HG02884 (cell line): ENCODE data around the gene MAP7.
"Not testable (repeated sequence)": the region's sequence is repeated elsewhere in the genome, so short reads cannot be mapped to it uniquely, and the experiment has no call there.

Source experiments
- ATAC-seq: cut with Tn5 transposase; IDR thresholded peaks from one replicate; pipeline ENCODE4 v1.9.1; 2021; ENCODE audit warnings: mild to moderate bottlenecking, moderate library complexity; ENCODE audit not compliant: unreplicated experiment

Gene MAP7

GRCh38 chr6:136315594-136315993, 234.6 kb downstream of the MAP7 start:
- ATAC-seq: no peak

- no peak for ATAC-seq
Observed at GRCh38 chr6:136312975-136313374, 237.2 kb downstream of the MAP7 start.

- no peak for ATAC-seq
Observed at GRCh38 chr6:136309729-136310311, 240.4 kb downstream of the MAP7 start.

GRCh38 chr6:136309171-136309570, 241.1 kb downstream of the MAP7 start:
- no peak for ATAC-seq

- ATAC-seq: not testable (repeated sequence)
Observed at GRCh38 chr6:136308469-136308868, 241.8 kb downstream of the MAP7 start.

GRCh38 chr6:136307351-136307750, 242.9 kb downstream of the MAP7 start:
- ATAC-seq: no peak

- no peak for ATAC-seq
Observed at GRCh38 chr6:136306466-136306865, 243.8 kb downstream of the MAP7 start.

GRCh38 chr6:136304410-136304809, 245.8 kb downstream of the MAP7 start:
- no peak for ATAC-seq

GRCh38 chr6:136303516-136303915, 246.7 kb downstream of the MAP7 start:
- ATAC-seq: no peak

- ATAC-seq: no peak
Observed at GRCh38 chr6:136294621-136295020, 255.6 kb downstream of the MAP7 start.
